DLD1 (cell line): Measurements from ENCODE around the gene SLC1A1.

Source experiments
- in situ Hi-C: cut with HindIII; loops from 2 replicates; pipeline ENCODE4 v1.10.0; 2017; ENCODE audit warnings: low sequenced_read_pairs

Gene SLC1A1

GRCh38 chr9:4489919-4490704 is at the start of gene SLC1A1:
TSS of gene SLC1A1 (plus strand) at chr9:4490468. CDS start at chr9:4490680, 212 bp downstream.
- in situ Hi-C loops, result no loop called here

- in situ Hi-C loops, result no loop called here
Observed at GRCh38 chr9:4442806-4443205, 47.5 kb upstream of the SLC1A1 start.

GRCh38 chr9:4443439-4443838 is 46.8 kb upstream of the SLC1A1 start:
- in situ Hi-C loops, result no loop called here

DNA sequence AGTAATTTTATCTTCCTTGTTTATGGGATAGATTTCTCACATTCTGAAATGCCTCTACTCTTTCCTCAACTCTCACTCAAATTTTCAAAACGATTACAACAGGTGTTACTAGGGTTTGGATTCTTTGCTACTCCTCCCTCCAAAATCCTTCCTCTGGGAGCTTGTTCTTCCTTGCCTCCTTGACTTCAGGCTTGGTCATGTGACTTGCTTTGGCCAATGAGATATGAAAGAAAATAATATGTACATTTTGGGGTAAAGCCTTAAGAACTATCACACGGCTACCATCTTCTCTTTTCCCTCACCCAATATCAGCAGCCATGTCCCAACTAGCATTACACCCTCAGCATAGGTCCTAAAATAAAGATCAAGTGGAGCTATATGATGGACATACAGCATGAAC is 28.8 kb upstream of the SLC1A1 start:
- in situ Hi-C loops, result no loop called here

- in situ Hi-C loops, result no loop called here
Observed at GRCh38 chr9:4463824-4464223, 26.4 kb upstream of the SLC1A1 start.

DNA sequence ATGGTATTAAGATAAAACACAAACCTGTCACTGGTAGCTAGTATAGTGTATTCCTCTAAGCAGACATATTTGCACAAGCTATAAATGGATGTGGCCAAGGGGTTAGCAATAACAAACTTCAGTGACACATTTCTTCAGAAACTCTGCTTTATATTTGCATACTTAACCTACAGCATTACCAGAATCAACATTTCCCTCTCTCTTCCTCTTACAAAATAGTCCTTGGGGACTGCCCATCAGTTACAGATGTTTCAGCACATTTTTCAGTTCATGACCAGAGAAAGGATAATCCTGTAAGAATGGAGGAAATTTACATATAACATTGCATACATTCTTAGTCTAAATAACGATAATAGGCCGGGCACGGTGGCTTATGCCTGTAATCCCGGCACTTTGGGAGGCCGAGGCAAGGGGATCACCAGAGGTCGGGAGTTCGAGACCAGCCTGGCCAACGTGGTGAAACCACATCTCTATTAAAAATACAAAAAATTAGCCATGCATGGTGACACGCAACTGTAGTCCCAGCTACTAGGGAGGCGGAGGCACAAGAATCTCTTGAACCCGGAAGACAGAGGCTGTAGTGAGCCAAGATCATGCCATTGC is 25.3 kb upstream of the SLC1A1 start:
- in situ Hi-C loops, result no loop called here

DNA sequence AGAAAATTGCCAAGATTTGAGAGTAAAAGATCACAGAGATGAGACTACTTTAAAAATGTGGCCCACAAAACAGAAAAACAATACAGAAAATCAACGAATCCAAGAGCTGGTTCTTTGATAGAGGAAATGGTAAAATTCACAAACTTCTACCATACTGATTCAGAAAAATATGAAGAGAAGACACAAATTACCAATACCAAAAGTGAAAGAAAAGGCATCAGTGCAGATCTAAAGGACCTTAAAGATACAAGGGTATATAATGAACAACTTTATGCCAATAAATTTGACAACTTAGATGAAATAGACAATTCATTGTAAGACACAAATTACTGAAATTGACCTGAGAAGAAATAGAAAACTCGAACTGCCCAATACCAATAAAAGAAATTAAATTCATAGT is 24.4 kb upstream of the SLC1A1 start:
- in situ Hi-C loops, result no loop called here

- in situ Hi-C loops, result no loop called here
Observed at GRCh38 chr9:4475301-4475700, 15.0 kb upstream of the SLC1A1 start.

DNA sequence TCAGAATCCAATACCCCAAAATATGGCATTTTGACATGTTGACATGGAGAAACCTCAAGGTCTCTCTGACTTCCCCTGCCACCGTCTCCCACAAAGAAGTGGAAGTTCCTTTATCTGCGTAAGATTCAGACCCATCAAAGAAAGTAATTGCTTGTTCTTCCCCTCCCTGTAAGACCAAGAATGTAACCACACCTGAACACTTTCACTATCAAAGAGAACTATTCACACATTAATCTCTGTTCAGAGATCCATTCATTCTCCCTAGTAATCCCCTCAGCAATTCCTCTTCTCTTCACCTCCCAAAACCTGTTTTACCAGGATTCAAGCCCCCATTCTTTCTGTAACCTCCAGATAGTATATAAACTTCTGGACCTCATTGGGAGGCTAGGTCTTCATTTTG is 4.1 kb upstream of the SLC1A1 start:
- in situ Hi-C loops, result no loop called here

GRCh38 chr9:4489562-4489918 is 728 bp upstream of the SLC1A1 start:
- in situ Hi-C loops, result no loop called here

DNA sequence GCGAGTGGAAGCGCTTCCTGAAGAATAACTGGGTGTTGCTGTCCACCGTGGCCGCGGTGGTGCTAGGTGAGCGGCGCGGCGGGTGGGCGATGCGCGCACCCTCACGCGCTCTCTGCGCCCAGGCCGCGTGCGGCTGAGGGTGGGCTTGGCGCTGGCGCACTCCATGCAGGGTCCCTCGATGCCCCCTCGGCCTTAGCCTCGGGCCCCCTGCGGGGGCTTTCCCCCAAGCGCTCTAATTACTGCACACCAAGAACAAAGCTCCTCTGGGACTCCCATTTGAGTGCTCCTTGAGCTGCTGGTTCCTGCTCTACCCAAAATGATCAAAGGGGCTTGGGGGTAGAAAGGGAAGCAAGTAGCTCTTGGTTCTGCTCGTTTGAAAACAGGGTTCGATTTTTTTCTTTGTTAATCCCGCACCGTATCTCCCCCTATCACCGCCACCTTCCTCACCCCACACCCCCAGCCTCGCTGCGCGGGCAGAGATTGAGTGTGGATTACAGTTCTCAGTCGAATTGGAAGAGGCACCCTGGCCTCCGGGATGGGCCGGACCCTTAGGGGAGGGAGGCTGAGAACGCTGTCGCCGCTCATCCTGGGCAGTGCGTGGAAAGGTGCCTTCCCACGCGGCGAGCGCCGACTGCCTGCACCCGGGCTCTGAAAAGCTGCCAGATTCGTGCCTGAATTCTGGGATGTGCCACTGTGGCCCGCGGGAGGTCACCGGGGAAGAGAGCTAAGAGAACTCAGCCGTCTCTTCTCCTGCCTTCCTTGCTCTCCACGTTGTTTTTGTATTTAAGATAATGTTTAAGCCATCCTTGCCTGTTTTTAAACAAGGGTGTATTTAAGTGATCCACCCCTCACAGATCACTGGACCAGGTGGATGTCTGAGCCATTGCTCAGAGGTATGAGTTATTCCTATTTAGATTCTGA is 697 bp downstream of the SLC1A1 start:
- in situ Hi-C loops, result no loop called here

DNA sequence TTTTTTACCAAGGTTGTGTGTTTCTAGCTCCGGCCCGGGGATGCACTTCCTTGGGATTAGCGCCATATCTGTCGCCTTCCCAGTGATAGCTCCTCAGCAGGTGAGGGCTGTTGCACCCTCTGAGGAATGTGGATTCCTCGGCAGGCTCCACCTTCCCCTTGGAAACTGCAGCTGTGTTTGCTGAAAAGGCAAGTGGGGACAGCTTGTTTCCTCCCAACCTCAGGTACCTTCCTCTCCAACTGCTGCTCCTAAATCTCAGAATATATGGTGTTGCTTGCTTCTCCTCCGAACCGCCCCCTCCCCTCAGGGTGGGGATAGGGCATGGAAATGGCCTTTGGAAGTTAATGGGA is 1.3 kb downstream of the SLC1A1 start:
- in situ Hi-C loops, result no loop called here

DNA sequence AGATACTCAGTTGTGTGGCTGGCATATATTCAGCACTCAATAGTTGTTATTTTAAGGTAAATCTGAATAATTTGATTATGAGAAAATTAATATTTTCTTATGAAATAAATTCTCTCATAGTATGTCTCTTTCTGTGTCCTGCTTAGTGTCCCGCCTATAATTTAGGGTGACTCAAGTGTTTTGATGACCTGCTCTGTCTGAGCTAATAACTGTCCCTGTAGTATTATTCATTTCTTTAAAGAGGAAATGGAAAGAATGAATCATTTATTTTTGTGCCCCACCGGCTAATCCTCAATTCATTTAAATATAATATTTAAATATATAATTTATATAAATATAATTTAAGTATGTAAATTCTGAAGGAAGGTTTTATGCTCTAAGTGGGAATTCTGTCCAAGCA is 4.1 kb downstream of the SLC1A1 start:
- in situ Hi-C loops, result no loop called here

GRCh38 chr9:4494806-4495205 is 4.5 kb downstream of the SLC1A1 start:
- in situ Hi-C loops, result loop anchor here (5.0 kb wide), 1 partner anchor 52 kb away; no protein-coding TSS in a partner anchor

GRCh38 chr9:4495537-4495936 is 5.3 kb downstream of the SLC1A1 start:
- in situ Hi-C loops, result loop anchor here (5.0 kb wide), 1 partner anchor 52 kb away; no protein-coding TSS in a partner anchor

- in situ Hi-C loops, result loop anchor here (5.0 kb wide), 1 partner anchor 51 kb away; no protein-coding TSS in a partner anchor
Observed at GRCh38 chr9:4496497-4496896, 6.2 kb downstream of the SLC1A1 start.

DNA sequence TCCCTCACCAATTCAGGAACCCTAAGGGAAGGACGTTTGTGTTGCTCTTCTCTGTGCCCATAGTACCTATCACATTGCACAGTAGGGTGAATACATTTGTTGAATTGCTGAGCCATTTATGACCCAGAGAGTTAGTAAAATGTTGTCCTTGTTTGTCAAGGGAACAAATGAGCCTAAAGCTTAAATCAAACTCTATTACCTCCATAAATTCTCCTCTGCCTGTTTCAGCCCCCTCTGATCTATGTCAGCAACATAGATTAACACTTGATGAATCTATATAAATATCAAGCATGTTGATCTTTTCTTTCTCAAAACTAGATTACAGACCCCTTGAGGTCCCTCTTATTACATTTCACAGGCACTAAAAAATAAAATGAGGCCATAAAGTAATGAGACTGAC is 7.1 kb downstream of the SLC1A1 start:
- in situ Hi-C loops, result loop anchor here (5.0 kb wide), 1 partner anchor 50 kb away; no protein-coding TSS in a partner anchor

- in situ Hi-C loops, result loop anchor here (5.0 kb wide), 1 partner anchor 49 kb away; no protein-coding TSS in a partner anchor
Observed at GRCh38 chr9:4497855-4498254, 7.6 kb downstream of the SLC1A1 start.

- in situ Hi-C loops, result loop anchor here (5.0 kb wide), 1 partner anchor 47 kb away; no protein-coding TSS in a partner anchor
Observed at GRCh38 chr9:4499917-4500316, 9.6 kb downstream of the SLC1A1 start.

GRCh38 chr9:4501147-4501507 is 10.9 kb downstream of the SLC1A1 start:
- in situ Hi-C loops, result no loop called here

DNA sequence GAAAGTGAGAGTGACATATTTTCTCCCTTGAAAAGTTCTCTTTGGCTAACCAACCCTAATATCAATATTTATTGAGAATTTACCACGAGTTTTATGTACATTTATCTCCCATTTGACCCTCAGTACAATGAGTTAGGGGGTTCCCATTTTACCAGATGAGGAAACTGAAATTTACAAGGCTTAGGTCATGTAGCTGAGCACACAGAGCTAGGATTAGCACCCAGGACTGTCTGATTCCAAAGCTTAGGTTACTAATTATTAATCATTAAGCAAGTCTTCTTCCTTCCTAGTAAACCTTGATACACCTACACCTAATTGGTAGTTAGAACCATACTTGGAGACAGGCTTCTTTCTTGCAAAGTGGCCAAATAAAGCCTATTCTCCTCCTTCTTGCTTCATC is 12.2 kb downstream of the SLC1A1 start:
- in situ Hi-C loops, result no loop called here
